Neural cell (in vitro differentiated cells): ENCODE results near the gene CTBP2. TPM values are rescaled to one million over a fixed set of nuclear protein-coding genes. Genes with fewer than 3 reads are reported as not detected.

Experiments
- H2AFZ ChIP-seq: fragments of 200-600, 300-800 bp; sonication (generic), shearing (Covaris generic); 2 replicates; pipeline ENCODE4 v1.6.0; 2014; ENCODE audit warnings: low read depth, mild to moderate bottlenecking, antibody characterized with exemption, low read length, moderate library complexity
- H3F3A ChIP-seq: fragments of 200-600 bp; shearing (Covaris generic); 2 replicates; pipeline ENCODE4 v1.6.1; 2016; ENCODE audit warnings: mild to moderate bottlenecking, moderate library complexity, mixed read lengths, antibody characterized with exemption, low read length; ENCODE audit not compliant: insufficient read depth, poor library complexity, severe bottlenecking
- H3K27ac ChIP-seq: fragments of 200-600, 300-800 bp; sonication (generic), shearing (Covaris generic); 2 replicates; pipeline ENCODE4 v1.5.1; 2014; ENCODE audit warnings: mild to moderate bottlenecking, low read length, moderate library complexity
- H3K27me3 ChIP-seq: fragments of 300-800, 200-600 bp; sonication (generic), shearing (Covaris generic); 2 replicates; pipeline ENCODE4 v1.6.0; 2014; ENCODE audit warnings: mild to moderate bottlenecking, low read depth, low read length, moderate library complexity; ENCODE audit not compliant: insufficient read depth
- H3K36me3 ChIP-seq: fragments of 300-800, 200-600 bp; sonication (generic), shearing (Covaris generic); 2 replicates; pipeline ENCODE4 v1.5.1; 2014; ENCODE audit warnings: mild to moderate bottlenecking, antibody characterized with exemption, low read length, moderate library complexity; ENCODE audit not compliant: insufficient read depth
- H3K4me2 ChIP-seq: fragments of 300-800, 200-600 bp; sonication (generic), shearing (Covaris generic); 2 replicates; pipeline ENCODE4 v1.6.0; 2014; ENCODE audit warnings: mild to moderate bottlenecking, low read length
- H3K4me3 ChIP-seq: fragments of 300-800, 200-600 bp; sonication (generic), shearing (Covaris generic); 2 replicates; pipeline ENCODE4 v1.5.1; 2014; ENCODE audit warnings: mild to moderate bottlenecking, low read length, moderate library complexity
- H3K79me2 ChIP-seq: fragments of 200-600 bp; shearing (Covaris generic); replicated peaks from 2 replicates; pipeline ENCODE4 v1.6.0; 2014; ENCODE audit warnings: mild to moderate bottlenecking, low read length, moderate library complexity; ENCODE audit not compliant: insufficient read depth
- H3K9ac ChIP-seq: fragments of 300-800, 200-600 bp; sonication (generic), shearing (Covaris generic); 2 replicates; pipeline ENCODE4 v1.6.1; 2016; ENCODE audit warnings: mild to moderate bottlenecking, low read length, mixed read lengths
- H3K9me2 ChIP-seq: fragments of 200-600 bp; shearing (Covaris generic); 2 replicates; pipeline ENCODE4 v1.6.1; 2016; ENCODE audit warnings: mild to moderate bottlenecking, low read length, mixed read lengths; ENCODE audit not compliant: insufficient read depth
- H3K9me3 ChIP-seq: fragments of 200-600, 300-800 bp; sonication (generic), shearing (Covaris generic); 2 replicates; pipeline ENCODE4 v1.6.1; 2016; ENCODE audit warnings: mild to moderate bottlenecking, mixed run types, low read length, moderate library complexity, mixed read lengths
- H4K20me1 ChIP-seq: fragments of 200-600 bp; shearing (Covaris generic); 2 replicates; pipeline ENCODE4 v1.6.1; 2016; ENCODE audit warnings: mild to moderate bottlenecking, mixed run types; ENCODE audit not compliant: insufficient read depth
- EP300 ChIP-seq: fragments of 450-650 bp; conservative IDR thresholded peaks from 2 replicates; pipeline ENCODE4 v1.6.1; 2014; ENCODE audit warnings: antibody characterized with exemption, mild to moderate bottlenecking, moderate library complexity; ENCODE audit not compliant: poor library complexity, severe bottlenecking
- EZH2 ChIP-seq: fragments of 200-600, 300-800 bp; shearing (Covaris generic), sonication (generic); IDR thresholded peaks from 2 replicates; pipeline ENCODE4 v1.6.1; 2014; ENCODE audit warnings: antibody characterized with exemption, low read length, borderline replicate concordance, mild to moderate bottlenecking; ENCODE audit not compliant: insufficient read depth, poor library complexity, severe bottlenecking
- MXI1 ChIP-seq: fragments of 450-650 bp; conservative IDR thresholded peaks from 2 replicates; pipeline ENCODE4 v1.6.1; 2014; ENCODE audit warnings: antibody characterized with exemption, mild to moderate bottlenecking; ENCODE audit not compliant: poor library complexity, severe bottlenecking
- POLR2AphosphoS5 ChIP-seq: IDR thresholded peaks from 2 replicates; pipeline ENCODE4 v1.6.1; 2012
- RAD21 ChIP-seq: fragments of 450-650 bp; conservative IDR thresholded peaks from 2 replicates; pipeline ENCODE4 v1.6.1; 2014; ENCODE audit warnings: antibody characterized with exemption, mild to moderate bottlenecking, moderate library complexity
- SMC3 ChIP-seq: fragments of 450-650 bp; conservative IDR thresholded peaks from 2 replicates; pipeline ENCODE4 v1.6.1; 2014; ENCODE audit warnings: antibody characterized with exemption, mild to moderate bottlenecking, moderate library complexity; ENCODE audit not compliant: poor library complexity
- TAF1 ChIP-seq: IDR thresholded peaks from 2 replicates; pipeline ENCODE4 v1.6.1; 2012; ENCODE audit warnings: low read depth
- polyA plus RNA-seq: library from polyadenylated mRNA; depleted of rRNA; stranded (reverse); fragments of >200 nt; gene quantifications from 2 replicates; pipeline ENCODE4 v1.2.3, GENCODE V29; 2014
- TF ChIP-seq, protein P1 (sequence below): IDR thresholded peaks from 2 replicates; pipeline ENCODE4 v1.6.1; 2012; ENCODE audit warnings: borderline replicate concordance
- TF ChIP-seq, protein P2 (sequence below): fragments of 450-650 bp; IDR thresholded peaks from 2 replicates; pipeline ENCODE4 v1.5.1; 2014; ENCODE audit warnings: antibody characterized with exemption, mild to moderate bottlenecking, moderate library complexity; ENCODE audit not compliant: poor library complexity, severe bottlenecking

The CTBP2 gene
- polyA plus RNA-seq, 1 donor from 2014 or later: 59.5 TPM

DNA sequence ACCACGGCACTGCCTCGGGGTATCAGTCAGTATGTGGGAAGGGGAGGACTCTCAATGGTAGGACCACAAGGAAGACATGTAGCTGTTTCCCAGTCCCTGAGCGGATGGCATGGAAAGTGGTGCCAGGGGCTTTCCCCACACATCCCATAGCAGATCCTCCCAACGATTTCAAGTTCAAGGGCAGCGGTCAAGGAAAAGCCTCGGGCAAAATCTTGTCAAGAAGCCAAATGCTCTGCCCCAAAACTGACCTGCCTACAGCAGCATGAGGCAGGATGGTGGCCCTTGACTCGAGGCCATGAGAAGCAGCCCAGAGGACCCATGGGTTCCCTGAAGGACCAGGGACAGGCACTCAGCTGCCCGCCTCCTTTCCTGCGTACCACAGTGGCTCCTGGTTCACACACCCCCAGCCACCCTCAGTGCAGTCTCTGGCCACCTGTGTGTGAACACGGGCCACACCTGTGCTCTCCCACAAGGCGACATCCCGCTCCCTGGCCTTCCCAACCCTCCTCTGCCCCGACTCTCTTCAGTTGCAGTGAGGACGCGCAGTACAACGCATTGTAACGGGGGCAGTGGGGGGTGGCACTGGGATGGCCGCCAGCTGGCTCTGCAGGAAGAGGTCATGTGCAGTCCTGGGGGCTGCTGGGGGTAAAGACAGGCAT, 43.6 kb downstream of the CTBP2 start:
- no peaks in the 10 kb centered on the region for H3K9me2 ChIP-seq
- H4K20me1 ChIP-seq: no peaks in the 10 kb centered on the region
- no peaks in the 10 kb centered on the region for H3K27me3 ChIP-seq
- H3K36me3 ChIP-seq: no peaks in the 10 kb centered on the region
- H3K27ac ChIP-seq: no peak overlapping the region
- H3K4me3 ChIP-seq: no peak overlapping the region
- H3K9me3 ChIP-seq: no peaks in the 10 kb centered on the region
- peaks cover 59% of the 10 kb centered on the region for H3K79me2 ChIP-seq
- H2AFZ ChIP-seq: no peak overlapping the region
- H3F3A ChIP-seq: no peaks in the 10 kb centered on the region
- no peak overlapping the region for H3K4me2 ChIP-seq
- H3K9ac ChIP-seq: no peak overlapping the region
- TF ChIP-seq RAD21: no peak
- TF ChIP-seq EZH2: no peak
- TF ChIP-seq, protein P1, sequence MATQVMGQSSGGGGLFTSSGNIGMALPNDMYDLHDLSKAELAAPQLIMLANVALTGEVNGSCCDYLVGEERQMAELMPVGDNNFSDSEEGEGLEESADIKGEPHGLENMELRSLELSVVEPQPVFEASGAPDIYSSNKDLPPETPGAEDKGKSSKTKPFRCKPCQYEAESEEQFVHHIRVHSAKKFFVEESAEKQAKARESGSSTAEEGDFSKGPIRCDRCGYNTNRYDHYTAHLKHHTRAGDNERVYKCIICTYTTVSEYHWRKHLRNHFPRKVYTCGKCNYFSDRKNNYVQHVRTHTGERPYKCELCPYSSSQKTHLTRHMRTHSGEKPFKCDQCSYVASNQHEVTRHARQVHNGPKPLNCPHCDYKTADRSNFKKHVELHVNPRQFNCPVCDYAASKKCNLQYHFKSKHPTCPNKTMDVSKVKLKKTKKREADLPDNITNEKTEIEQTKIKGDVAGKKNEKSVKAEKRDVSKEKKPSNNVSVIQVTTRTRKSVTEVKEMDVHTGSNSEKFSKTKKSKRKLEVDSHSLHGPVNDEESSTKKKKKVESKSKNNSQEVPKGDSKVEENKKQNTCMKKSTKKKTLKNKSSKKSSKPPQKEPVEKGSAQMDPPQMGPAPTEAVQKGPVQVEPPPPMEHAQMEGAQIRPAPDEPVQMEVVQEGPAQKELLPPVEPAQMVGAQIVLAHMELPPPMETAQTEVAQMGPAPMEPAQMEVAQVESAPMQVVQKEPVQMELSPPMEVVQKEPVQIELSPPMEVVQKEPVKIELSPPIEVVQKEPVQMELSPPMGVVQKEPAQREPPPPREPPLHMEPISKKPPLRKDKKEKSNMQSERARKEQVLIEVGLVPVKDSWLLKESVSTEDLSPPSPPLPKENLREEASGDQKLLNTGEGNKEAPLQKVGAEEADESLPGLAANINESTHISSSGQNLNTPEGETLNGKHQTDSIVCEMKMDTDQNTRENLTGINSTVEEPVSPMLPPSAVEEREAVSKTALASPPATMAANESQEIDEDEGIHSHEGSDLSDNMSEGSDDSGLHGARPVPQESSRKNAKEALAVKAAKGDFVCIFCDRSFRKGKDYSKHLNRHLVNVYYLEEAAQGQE: no peak
- TF ChIP-seq SMC3: no peak
- no peak for TF ChIP-seq POLR2AphosphoS5
- TF ChIP-seq MXI1: no peak
- no peak for TF ChIP-seq EP300
- TF ChIP-seq, protein P2, sequence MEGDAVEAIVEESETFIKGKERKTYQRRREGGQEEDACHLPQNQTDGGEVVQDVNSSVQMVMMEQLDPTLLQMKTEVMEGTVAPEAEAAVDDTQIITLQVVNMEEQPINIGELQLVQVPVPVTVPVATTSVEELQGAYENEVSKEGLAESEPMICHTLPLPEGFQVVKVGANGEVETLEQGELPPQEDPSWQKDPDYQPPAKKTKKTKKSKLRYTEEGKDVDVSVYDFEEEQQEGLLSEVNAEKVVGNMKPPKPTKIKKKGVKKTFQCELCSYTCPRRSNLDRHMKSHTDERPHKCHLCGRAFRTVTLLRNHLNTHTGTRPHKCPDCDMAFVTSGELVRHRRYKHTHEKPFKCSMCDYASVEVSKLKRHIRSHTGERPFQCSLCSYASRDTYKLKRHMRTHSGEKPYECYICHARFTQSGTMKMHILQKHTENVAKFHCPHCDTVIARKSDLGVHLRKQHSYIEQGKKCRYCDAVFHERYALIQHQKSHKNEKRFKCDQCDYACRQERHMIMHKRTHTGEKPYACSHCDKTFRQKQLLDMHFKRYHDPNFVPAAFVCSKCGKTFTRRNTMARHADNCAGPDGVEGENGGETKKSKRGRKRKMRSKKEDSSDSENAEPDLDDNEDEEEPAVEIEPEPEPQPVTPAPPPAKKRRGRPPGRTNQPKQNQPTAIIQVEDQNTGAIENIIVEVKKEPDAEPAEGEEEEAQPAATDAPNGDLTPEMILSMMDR: no peak
- no peak for TF ChIP-seq TAF1

DNA sequence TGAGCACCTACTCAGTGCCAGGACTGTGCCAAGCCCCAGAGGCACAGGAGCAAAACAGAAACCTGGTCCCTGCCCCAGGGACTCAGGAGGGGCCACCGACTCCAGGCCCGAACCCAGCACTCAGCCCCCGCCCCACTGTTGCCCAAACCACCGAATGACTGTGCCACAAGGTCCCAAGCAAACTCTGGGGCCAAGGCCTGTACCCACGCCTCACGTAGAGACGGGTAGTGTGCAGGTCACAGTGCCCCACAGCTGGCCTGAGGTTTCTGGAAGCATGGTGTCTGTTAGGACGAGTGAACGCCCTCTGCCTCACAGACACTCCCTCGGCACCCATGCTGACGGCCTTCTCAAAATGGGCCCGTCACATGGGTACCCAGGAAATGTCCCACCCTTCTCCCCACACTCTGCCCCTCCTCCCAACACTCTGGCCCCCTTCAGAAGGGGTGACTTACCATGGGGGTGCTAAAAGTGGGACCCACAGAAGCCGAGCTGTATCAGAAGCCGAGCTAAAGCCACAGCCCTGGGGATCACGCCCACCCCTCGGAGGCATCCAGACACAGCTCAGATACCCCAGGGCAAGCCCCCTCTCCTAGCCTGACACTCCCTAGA, 44.2 kb downstream of the CTBP2 start:
- Histone ChIP-seq H3K9me3 (no peaks in the 10 kb centered on the region), H3K79me2 (peaks cover 58% of the 10 kb centered on the region), H3K4me3 (no peak overlapping the region), H3F3A (no peaks in the 10 kb centered on the region), H2AFZ (no peak overlapping the region), H3K27ac (no peak overlapping the region), H3K9me2 (no peaks in the 10 kb centered on the region), H3K9ac (no peak overlapping the region), H3K36me3 (no peaks in the 10 kb centered on the region), H3K4me2 (no peak overlapping the region), H3K27me3 (no peaks in the 10 kb centered on the region), H4K20me1 (no peaks in the 10 kb centered on the region)
- TF ChIP-seq EZH2: no peak
- TF ChIP-seq, protein P2: no peak
- TF ChIP-seq TAF1: no peak
- TF ChIP-seq SMC3: no peak
- no peak for TF ChIP-seq RAD21
- TF ChIP-seq MXI1: no peak
- no peak for TF ChIP-seq POLR2AphosphoS5
- no peak for TF ChIP-seq EP300
- TF ChIP-seq, protein P1: no peak
